Caco-2 (cell line): Measurements from ENCODE around the gene ANO4. TPM values are rescaled to one million over a fixed set of nuclear protein-coding genes. Genes with fewer than 3 reads are reported as not detected.

Experiments
- BruUV-seq: library from RNA; stranded (reverse); fragments of 400-500 nt; replicated peaks from 2 replicates; lab custom pipeline; 2021; lab: Mats Ljungman, UMichigan
- CTCF ChIA-PET: fragments of 300-600 bp; sonication (Branson Sonifier 250); formaldehyde crosslinking; loops from one replicate; lab custom pipeline; 2022; ENCODE audit warnings: antibody characterized with exemption; lab: Charles Lee
- POLR2A ChIA-PET: fragments of 300-600 bp; sonication (Branson Sonifier 250); formaldehyde crosslinking; loops from one replicate; lab custom pipeline; 2022; ENCODE audit warnings: antibody characterized with exemption; lab: Charles Lee
- DNase-seq, 2 experiments: peaks; one replicate each; pipeline versions ENCODE4 v3.0.0 to v3.0.0-alpha.2; 2020 to 2022
- H3K27me3 ChIP-seq: replicated peaks from 2 replicates; pipeline ENCODE4 v1.6.0; 2011; ENCODE audit warnings: low read length; ENCODE audit not compliant: control insufficient read depth, insufficient read depth
- H3K36me3 ChIP-seq: 2 replicates; pipeline ENCODE4 v1.5.1; 2011; ENCODE audit warnings: low read length; ENCODE audit not compliant: control insufficient read depth, insufficient read depth
- H3K4me1 ChIP-seq: fragments of 250-450 bp; sonication (Bioruptor Pico); 2 replicates; pipeline ENCODE4 v1.5.1; 2020; ENCODE audit warnings: mild to moderate bottlenecking
- H3K4me3 ChIP-seq: 2 replicates; pipeline ENCODE4 v1.5.1; 2011; ENCODE audit warnings: low read depth, mild to moderate bottlenecking, control low read depth, low read length
- H3K9me3 ChIP-seq: fragments of 250-450 bp; sonication (Bioruptor Pico); 2 replicates; pipeline ENCODE4 v1.5.1; 2020; ENCODE audit warnings: mild to moderate bottlenecking, moderate library complexity
- H3K27ac Mint-ChIP-seq: one replicate; pipeline ENCODE4 v1.8.0; 2022; ENCODE audit warnings: mixed read lengths; ENCODE audit not compliant: unreplicated experiment
- H3K27me3 Mint-ChIP-seq: one replicate; pipeline ENCODE4 v1.8.0; 2022; ENCODE audit warnings: mixed read lengths; ENCODE audit not compliant: insufficient read depth, unreplicated experiment
- H3K36me3 Mint-ChIP-seq: one replicate; pipeline ENCODE4 v1.8.0; 2022; ENCODE audit warnings: mild to moderate bottlenecking, mixed read lengths; ENCODE audit not compliant: insufficient read depth, unreplicated experiment
- H3K4me1 Mint-ChIP-seq: one replicate; pipeline ENCODE4 v1.8.0; 2022; ENCODE audit warnings: low read depth, mixed read lengths; ENCODE audit not compliant: unreplicated experiment
- H3K4me3 Mint-ChIP-seq: one replicate; pipeline ENCODE4 v1.8.0; 2022; ENCODE audit warnings: mild to moderate bottlenecking, moderate library complexity, mixed read lengths; ENCODE audit not compliant: unreplicated experiment
- H3K9me3 Mint-ChIP-seq: one replicate; pipeline ENCODE4 v1.8.0; 2022; ENCODE audit warnings: mixed read lengths; ENCODE audit not compliant: unreplicated experiment
- intact Hi-C: fragments of 100-400 bp; cut with micrococcal nuclease; formaldehyde crosslinking; loops from one replicate; pipeline ENCODE4 v1.10.0; 2022; ENCODE audit not compliant: unreplicated experiment
- total RNA-seq: library from RNA; stranded (reverse); gene quantifications from 2 replicates; pipeline ENCODE4 v1.2.3, GENCODE V29; 2022
- TF ChIP-seq, protein P1 (sequence below), 2 experiments: fragments of 200-600 bp in 1 of 2; IDR thresholded peaks; 1 replicate in 1 of 2; 2 replicates in 1 of 2; pipeline versions ENCODE4 v1.5.1 to v1.8.0; 2011 to 2022; ENCODE audit warnings: antibody characterized with exemption in 1 of 2, control low read depth in 1 of 2, inconsistent platforms in 1 of 2, low read depth in 1 of 2, low read length in 1 of 2, mild to moderate bottlenecking in 1 of 2, moderate library complexity in 1 of 2; ENCODE audit not compliant: insufficient read depth in 1 of 2, severe bottlenecking in 1 of 2, unreplicated experiment in 1 of 2

The ANO4 gene
- total RNA-seq, 1 experiment from 2014 or later, result 0.09 TPM

- no peak overlapping the region for H3K4me3 ChIP-seq
- no peak overlapping the region for H3K27ac Mint-ChIP-seq
- no peak for DNase-seq
- H3K9me3 ChIP-seq, result no peaks in the 10 kb centered on the region
- ChIA-PET CTCF (no interaction called here), POLR2A (no interaction called here)
- TF ChIP-seq, protein P1, sequence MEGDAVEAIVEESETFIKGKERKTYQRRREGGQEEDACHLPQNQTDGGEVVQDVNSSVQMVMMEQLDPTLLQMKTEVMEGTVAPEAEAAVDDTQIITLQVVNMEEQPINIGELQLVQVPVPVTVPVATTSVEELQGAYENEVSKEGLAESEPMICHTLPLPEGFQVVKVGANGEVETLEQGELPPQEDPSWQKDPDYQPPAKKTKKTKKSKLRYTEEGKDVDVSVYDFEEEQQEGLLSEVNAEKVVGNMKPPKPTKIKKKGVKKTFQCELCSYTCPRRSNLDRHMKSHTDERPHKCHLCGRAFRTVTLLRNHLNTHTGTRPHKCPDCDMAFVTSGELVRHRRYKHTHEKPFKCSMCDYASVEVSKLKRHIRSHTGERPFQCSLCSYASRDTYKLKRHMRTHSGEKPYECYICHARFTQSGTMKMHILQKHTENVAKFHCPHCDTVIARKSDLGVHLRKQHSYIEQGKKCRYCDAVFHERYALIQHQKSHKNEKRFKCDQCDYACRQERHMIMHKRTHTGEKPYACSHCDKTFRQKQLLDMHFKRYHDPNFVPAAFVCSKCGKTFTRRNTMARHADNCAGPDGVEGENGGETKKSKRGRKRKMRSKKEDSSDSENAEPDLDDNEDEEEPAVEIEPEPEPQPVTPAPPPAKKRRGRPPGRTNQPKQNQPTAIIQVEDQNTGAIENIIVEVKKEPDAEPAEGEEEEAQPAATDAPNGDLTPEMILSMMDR (IDR thresholded peaks at IDR 0.05; ENCODE audit: insufficient read depth in 1 of 2, low read depth in 1 of 2, low read length in 1 of 2, severe bottlenecking in 1 of 2, unreplicated experiment in 1 of 2), result no peak
- BruUV-seq, result no TSS peak
- H3K4me3 Mint-ChIP-seq, result no peak overlapping the region
- no peaks in the 10 kb centered on the region for H3K9me3 Mint-ChIP-seq
- H3K36me3 Mint-ChIP-seq, result no peaks in the 10 kb centered on the region
- H3K4me1 ChIP-seq, result no peaks in the 10 kb centered on the region
- no peaks in the 10 kb centered on the region for H3K27me3 ChIP-seq
- H3K4me1 Mint-ChIP-seq, result no peaks in the 10 kb centered on the region
- no peaks in the 10 kb centered on the region for H3K27me3 Mint-ChIP-seq
- H3K36me3 ChIP-seq, result no peaks in the 10 kb centered on the region
- intact Hi-C loops, result no loop called here
Observed at GRCh38 chr12:101076921-101077320, 282.3 kb downstream of the ANO4 start.

- no peaks in the 10 kb centered on the region for H3K36me3 Mint-ChIP-seq
Observed at GRCh38 chr12:101077791-101078528, 283.4 kb downstream of the ANO4 start.

DNA sequence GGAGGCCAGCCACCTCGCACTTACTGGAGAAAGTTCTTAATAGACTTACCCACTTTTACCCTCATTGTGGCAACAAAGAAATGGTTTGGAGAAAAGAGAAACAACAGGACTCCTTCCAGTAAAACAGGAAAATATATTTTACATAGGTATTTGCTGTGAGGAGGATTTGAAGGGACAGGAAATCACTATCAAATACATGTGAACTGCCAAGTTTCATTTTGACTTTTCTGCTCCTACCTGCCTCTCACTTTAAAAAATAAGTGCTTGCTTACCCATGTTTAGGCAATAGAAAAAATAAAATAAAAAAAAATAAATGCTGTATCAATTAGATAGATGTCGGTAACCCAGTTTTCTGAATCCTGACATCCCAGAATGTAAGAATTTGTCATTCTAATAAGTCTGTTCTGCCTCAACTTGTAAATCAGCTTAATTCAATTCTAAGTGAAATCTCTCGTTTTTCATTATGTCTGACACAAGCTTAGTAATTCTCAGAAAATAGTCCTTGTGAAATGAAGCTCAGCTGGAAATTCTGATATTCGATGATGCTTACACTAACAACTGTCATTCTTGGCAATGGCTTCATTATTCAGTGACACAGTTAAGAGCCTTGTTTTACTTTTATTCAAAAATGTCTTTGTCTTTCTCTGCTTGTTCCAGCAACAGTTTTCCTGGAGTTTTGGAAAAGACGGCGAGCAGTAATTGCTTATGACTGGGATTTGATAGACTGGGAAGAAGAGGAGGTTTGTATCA, 284.1 kb downstream of the ANO4 start:
- no peaks in the 10 kb centered on the region for H3K36me3 ChIP-seq
- POLR2A ChIA-PET, result no interaction called here
- Mint-ChIP-seq H3K4me3 (no peak overlapping the region), H3K27me3 (no peaks in the 10 kb centered on the region), H3K9me3 (no peaks in the 10 kb centered on the region), H3K27ac (no peak overlapping the region), H3K36me3 (no peaks in the 10 kb centered on the region), H3K4me1 (no peaks in the 10 kb centered on the region)
- intact Hi-C loops, result no loop called here
- no TSS peak for BruUV-seq
- TF ChIP-seq, protein P1 (IDR thresholded peaks at IDR 0.05; ENCODE audit: insufficient read depth in 1 of 2, low read depth in 1 of 2, low read length in 1 of 2, severe bottlenecking in 1 of 2, unreplicated experiment in 1 of 2), result no peak
- H3K27me3 ChIP-seq, result no peaks in the 10 kb centered on the region
- CTCF ChIA-PET, result no interaction called here
- H3K4me1 ChIP-seq, result no peaks in the 10 kb centered on the region
- DNase-seq, result no peak
- H3K9me3 ChIP-seq, result no peaks in the 10 kb centered on the region
- no peak overlapping the region for H3K4me3 ChIP-seq

More at GRCh38 chr12:101077791-101078528, 283.4 kb downstream of the ANO4 start:
- H3K27me3 ChIP-seq, result no peaks in the 10 kb centered on the region
- no peak for DNase-seq
- Mint-ChIP-seq H3K27me3 (no peaks in the 10 kb centered on the region), H3K4me3 (no peak overlapping the region), H3K27ac (no peak overlapping the region), H3K4me1 (no peaks in the 10 kb centered on the region), H3K9me3 (no peaks in the 10 kb centered on the region)
- POLR2A ChIA-PET, result no interaction called here
- CTCF ChIA-PET, result no interaction called here
- no peak overlapping the region for H3K4me3 ChIP-seq
- no peaks in the 10 kb centered on the region for H3K9me3 ChIP-seq
- TF ChIP-seq, protein P1 (IDR thresholded peaks at IDR 0.05; ENCODE audit: insufficient read depth in 1 of 2, low read depth in 1 of 2, low read length in 1 of 2, severe bottlenecking in 1 of 2, unreplicated experiment in 1 of 2), result no peak
- H3K4me1 ChIP-seq, result no peaks in the 10 kb centered on the region
- no peaks in the 10 kb centered on the region for H3K36me3 ChIP-seq
- intact Hi-C loops, result no loop called here
- BruUV-seq, result no TSS peak
